Mucosa of rectum (tissue), 2 donors: ENCODE data around the gene MARCHF7.
"Not testable (repeated sequence)": the region's sequence is repeated elsewhere in the genome, so short reads cannot be mapped to it uniquely, and the experiment has no call there.

ENCODE experiments used
- H3K27ac ChIP-seq, 2 donors: one replicate each; pipeline ENCODE4 v1.7.0; 2013; ENCODE audit warnings: inconsistent platforms in 2 of 2, low read depth in 2 of 2, low read length in 2 of 2
- H3K27me3 ChIP-seq, 2 donors: one replicate each; pipeline ENCODE4 v1.7.0; 2013; ENCODE audit warnings: low read length in 2 of 2; ENCODE audit not compliant: control insufficient read depth in 2 of 2, insufficient read depth in 2 of 2
- H3K36me3 ChIP-seq, 2 donors: one replicate each; pipeline ENCODE4 v1.7.0; 2013; ENCODE audit warnings: low read length in 2 of 2; ENCODE audit not compliant: control insufficient read depth in 2 of 2, insufficient read depth in 2 of 2
- H3K4me1 ChIP-seq, 2 donors: one replicate each; pipeline ENCODE4 v1.7.0; 2013; ENCODE audit warnings: low read length in 2 of 2, mild to moderate bottlenecking in 1 of 2; ENCODE audit not compliant: control insufficient read depth in 2 of 2, insufficient read depth in 2 of 2
- H3K4me3 ChIP-seq, 2 donors: one replicate each; pipeline ENCODE4 v1.7.0; 2013; ENCODE audit warnings: low read length in 2 of 2
- H3K9ac ChIP-seq, 2 donors: one replicate each; pipeline ENCODE4 v1.7.0; 2013; ENCODE audit warnings: low read length in 2 of 2, low read depth in 1 of 2, mild to moderate bottlenecking in 1 of 2
- H3K9me3 ChIP-seq, 2 donors: one replicate each; pipeline ENCODE4 v1.7.0; 2013; ENCODE audit warnings: low read length in 2 of 2; ENCODE audit not compliant: control insufficient read depth in 2 of 2
- donor health status: healthy.
- donor health status: Normal muscosa, but diverticular disease.

The MARCHF7 gene

DNA sequence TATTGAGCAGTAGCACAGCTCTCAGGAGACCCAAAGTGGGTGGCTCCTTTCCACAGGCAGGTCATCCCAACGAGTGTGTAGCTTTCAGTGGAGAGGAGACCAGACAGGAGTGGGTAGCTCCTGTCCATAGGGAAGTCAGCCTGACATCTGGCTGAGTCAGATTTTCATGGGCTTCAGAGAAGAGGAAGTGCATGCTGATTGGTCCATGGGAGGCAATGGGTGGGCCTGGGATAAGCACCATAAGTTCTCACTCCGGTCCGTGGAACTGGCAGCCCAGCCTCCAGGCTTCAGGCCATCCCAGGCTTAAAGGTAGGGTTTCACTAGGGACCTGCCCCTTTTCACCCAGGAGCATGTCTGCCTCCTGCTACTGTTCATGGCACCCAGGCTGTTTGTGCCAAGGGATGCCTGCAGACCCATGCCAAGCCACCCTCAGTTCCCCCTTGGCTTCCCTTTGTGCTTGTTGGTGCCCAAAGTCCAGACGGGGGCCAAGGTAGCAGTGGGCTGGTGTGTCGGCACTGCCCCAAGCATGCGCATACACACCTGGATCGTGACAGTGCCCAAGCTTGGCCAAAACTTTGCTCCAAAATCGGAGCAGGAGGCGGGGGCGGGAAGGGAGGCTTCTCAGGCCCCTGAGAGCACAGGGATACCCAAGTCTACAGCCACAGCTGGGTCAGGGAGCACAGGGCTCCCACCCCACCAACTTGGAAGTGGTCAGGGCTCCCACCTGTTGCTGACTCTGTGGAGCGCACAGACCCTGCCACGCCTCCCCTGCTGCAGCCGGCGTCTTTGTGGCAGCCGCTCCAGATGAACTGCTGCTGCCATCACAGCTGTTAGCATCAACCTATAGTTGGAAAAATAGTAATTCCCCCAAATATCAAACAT is 26.4 kb downstream of the MARCHF7 start:
- Histone ChIP-seq H3K4me1 (no peaks in the 10 kb centered on the region), H3K27ac (no peak overlapping the region), H3K27me3 (no peaks in the 10 kb centered on the region), H3K9me3 (no peaks in the 10 kb centered on the region), H3K4me3 (no peak overlapping the region), H3K9ac (no peak overlapping the region), H3K36me3 (peaks cover 36 to 45% of the 10 kb centered on the region in 2 donors)

GRCh38 chr2:159742846-159743245 is 30.5 kb downstream of the MARCHF7 start:
- peaks cover 38 to 48% of the 10 kb centered on the region in 2 donors for H3K36me3 ChIP-seq
- H3K9me3 ChIP-seq = no peaks in the 10 kb centered on the region
- H3K27me3 ChIP-seq = no peaks in the 10 kb centered on the region
- no peak overlapping the region for H3K27ac ChIP-seq
- H3K9ac ChIP-seq = no peak overlapping the region
- H3K4me1 ChIP-seq = no peaks in the 10 kb centered on the region
- H3K4me3 ChIP-seq = no peak overlapping the region

DNA sequence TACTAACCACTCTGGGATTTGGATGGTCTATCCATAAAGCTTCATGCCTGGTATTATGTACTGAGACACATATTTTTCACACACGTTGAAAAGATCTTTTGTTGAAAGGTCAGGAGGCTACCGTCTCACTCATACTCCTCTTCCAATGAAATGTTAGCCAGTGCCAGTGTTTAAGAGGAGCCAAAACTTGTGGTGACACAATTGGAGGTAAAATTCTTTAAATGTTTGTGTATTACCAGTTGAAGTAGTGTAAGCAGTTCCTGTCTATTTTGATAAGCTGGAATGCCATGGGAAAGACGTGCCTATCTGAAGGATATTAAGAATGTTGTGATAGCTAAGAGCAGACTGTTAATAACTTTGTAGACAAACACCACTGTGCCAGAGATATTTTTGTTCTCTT is 32.1 kb downstream of the MARCHF7 start:
- H3K4me1 ChIP-seq = no peaks in the 10 kb centered on the region
- H3K27ac ChIP-seq = no peak overlapping the region
- no peaks in the 10 kb centered on the region for H3K9me3 ChIP-seq
- H3K27me3 ChIP-seq = no peaks in the 10 kb centered on the region
- H3K36me3 ChIP-seq = peaks cover 36 to 43% of the 10 kb centered on the region in 2 donors
- no peak overlapping the region for H3K9ac ChIP-seq
- H3K4me3 ChIP-seq = no peak overlapping the region

DNA sequence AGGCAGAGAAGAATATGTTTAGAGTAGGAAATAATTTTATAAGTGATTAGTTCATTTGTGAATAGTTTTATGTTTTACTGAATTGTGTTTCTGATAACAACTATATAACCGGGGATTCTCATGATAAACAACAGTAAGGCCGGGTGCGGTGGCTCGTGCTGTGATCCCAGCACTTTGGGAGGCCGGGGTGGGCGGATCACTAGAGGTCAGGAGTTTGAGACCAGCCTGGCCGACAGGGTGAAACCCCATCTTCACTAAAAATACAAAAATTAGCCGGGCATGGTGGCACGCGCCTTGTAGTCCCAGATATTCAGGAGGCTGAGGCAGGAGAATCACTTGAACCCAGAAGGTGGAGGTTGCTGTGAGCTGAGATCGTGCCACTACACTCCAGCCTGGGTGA is 32.9 kb downstream of the MARCHF7 start:
- not testable (repeated sequence) for H3K9me3 ChIP-seq, H3K27ac ChIP-seq, H3K27me3 ChIP-seq, H3K4me1 ChIP-seq, H3K4me3 ChIP-seq
- Histone ChIP-seq H3K9ac (peak overlapping the region in 1 of 2 donors; percentile 10), H3K36me3 (peaks cover 36 to 44% of the 10 kb centered on the region in 2 donors)

- no peak overlapping the region for H3K4me3 ChIP-seq
- no peak overlapping the region for H3K9ac ChIP-seq
- H3K27me3 ChIP-seq = no peaks in the 10 kb centered on the region
- H3K36me3 ChIP-seq = peaks cover 51 to 60% of the 10 kb centered on the region in 2 donors
- H3K27ac ChIP-seq = no peak overlapping the region
- H3K9me3 ChIP-seq = no peaks in the 10 kb centered on the region
- peaks cover 0 to 3% of the 10 kb centered on the region in 2 donors for H3K4me1 ChIP-seq
Measured at GRCh38 chr2:159748089-159748488, 35.8 kb downstream of the MARCHF7 start.

DNA sequence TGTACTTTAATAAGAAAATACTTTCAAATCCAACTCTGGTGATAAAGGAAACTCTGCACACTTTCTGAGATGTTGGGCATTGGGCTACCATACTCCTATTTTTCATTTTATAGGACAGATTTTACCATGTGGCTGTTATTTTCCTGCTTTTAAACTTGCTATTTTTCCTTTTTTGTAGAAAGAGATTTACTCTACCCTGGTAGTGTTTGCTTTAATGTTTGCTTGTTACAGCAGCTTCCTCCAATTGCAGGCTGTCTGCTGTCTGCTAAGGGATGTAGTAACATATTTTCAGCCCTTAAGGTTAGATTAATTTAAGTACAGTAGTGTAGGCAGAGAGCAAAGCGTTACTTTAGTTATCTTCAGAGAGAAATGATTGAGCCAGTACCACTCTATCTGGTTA is 38.6 kb downstream of the MARCHF7 start:
- Histone ChIP-seq H3K4me1 (peaks cover 0 to 3% of the 10 kb centered on the region in 2 donors), H3K27ac (no peak overlapping the region), H3K27me3 (no peaks in the 10 kb centered on the region), H3K36me3 (peaks cover 46 to 57% of the 10 kb centered on the region in 2 donors), H3K4me3 (no peak overlapping the region), H3K9ac (no peak overlapping the region), H3K9me3 (no peaks in the 10 kb centered on the region)

DNA sequence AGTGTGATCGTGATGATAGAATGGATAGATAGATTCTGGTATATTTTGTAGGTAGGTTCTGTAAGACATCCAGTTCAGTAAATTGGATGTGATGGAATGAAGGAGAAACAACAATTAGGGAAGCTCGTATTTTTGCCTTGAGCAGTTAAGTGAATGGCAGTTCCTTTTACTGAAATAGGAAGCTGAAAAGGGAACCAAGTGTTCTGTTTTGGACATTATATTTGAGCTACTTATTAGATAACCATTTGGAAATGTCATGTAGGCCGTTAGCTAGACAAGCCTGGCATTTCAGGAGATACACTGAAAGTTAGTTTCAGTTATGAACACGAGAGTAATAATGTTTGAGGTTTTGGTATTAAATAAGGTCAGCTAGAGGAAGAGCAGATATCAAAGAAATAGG is 41.5 kb downstream of the MARCHF7 start:
- Histone ChIP-seq H3K27me3 (no peaks in the 10 kb centered on the region), H3K9ac (no peak overlapping the region), H3K4me3 (no peak overlapping the region), H3K4me1 (peaks cover 0 to 3% of the 10 kb centered on the region in 2 donors), H3K9me3 (no peaks in the 10 kb centered on the region), H3K27ac (peak overlapping the region; percentile 26 to 30), H3K36me3 (peaks cover 28 to 41% of the 10 kb centered on the region in 2 donors)

- no peaks in the 10 kb centered on the region for H3K9me3 ChIP-seq
- H3K27me3 ChIP-seq = no peaks in the 10 kb centered on the region
- H3K27ac ChIP-seq = no peak overlapping the region
- H3K4me3 ChIP-seq = no peak overlapping the region
- peaks cover 0 to 3% of the 10 kb centered on the region in 2 donors for H3K4me1 ChIP-seq
- H3K36me3 ChIP-seq = peaks cover 29 to 48% of the 10 kb centered on the region in 2 donors
- H3K9ac ChIP-seq = no peak overlapping the region
Measured at GRCh38 chr2:159755014-159755413, 42.7 kb downstream of the MARCHF7 start.

GRCh38 chr2:159755788-159756187 is 43.5 kb downstream of the MARCHF7 start:
- no peak overlapping the region for H3K9ac ChIP-seq
- H3K9me3 ChIP-seq = no peaks in the 10 kb centered on the region
- H3K36me3 ChIP-seq = peaks cover 32 to 52% of the 10 kb centered on the region in 2 donors
- no peak overlapping the region for H3K27ac ChIP-seq
- no peak overlapping the region for H3K4me3 ChIP-seq
- no peaks in the 10 kb centered on the region for H3K27me3 ChIP-seq
- peaks cover 0 to 3% of the 10 kb centered on the region in 2 donors for H3K4me1 ChIP-seq

DNA sequence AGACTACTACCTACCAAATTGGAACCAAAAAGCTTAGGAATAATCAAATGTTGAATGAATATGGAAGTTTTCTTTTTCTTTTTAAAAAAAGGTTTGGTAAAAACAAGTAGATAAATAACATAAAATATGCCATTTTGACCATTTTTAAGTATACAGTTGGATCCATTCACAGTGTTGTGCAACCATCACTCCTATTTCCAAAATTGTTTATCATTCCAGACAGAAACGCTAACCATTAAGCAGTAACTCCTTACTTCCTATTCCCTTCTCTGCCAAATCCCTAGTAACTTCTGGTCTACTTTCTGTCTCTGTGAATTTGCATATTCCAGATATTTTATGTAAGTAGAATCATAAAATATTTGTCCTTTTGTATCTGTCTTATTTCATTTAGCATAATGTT is 45.9 kb downstream of the MARCHF7 start:
- no peaks in the 10 kb centered on the region for H3K9me3 ChIP-seq
- H3K27ac ChIP-seq = no peak overlapping the region
- no peak overlapping the region for H3K4me3 ChIP-seq
- H3K4me1 ChIP-seq = no peaks in the 10 kb centered on the region
- no peak overlapping the region for H3K9ac ChIP-seq
- no peaks in the 10 kb centered on the region for H3K27me3 ChIP-seq
- peaks cover 23 to 38% of the 10 kb centered on the region in 2 donors for H3K36me3 ChIP-seq
